Peyer's patch (tissue), 4 donors: Measurements from ENCODE around the gene HSD17B11. TPM values are rescaled to one million over a fixed set of nuclear protein-coding genes. Genes with fewer than 3 reads are reported as not detected.
"Not testable (repeated sequence)": the region's sequence is repeated elsewhere in the genome, so short reads cannot be mapped to it uniquely, and the experiment has no call there.

Experiments used
- DNase-seq, 3 donors: peaks; one replicate each; pipeline ENCODE4 v3.0.0-alpha.2; 2017 to 2019
- H3K27ac ChIP-seq, 4 donors: fragments of 200-600 bp; sonication (generic); one replicate each; pipeline ENCODE4 v1.5.1; 2016 to 2019
- H3K27me3 ChIP-seq, 2 donors: fragments of 200-600 bp; sonication (generic); one replicate each; pipeline ENCODE4 v1.5.1; 2019
- H3K36me3 ChIP-seq, 3 donors: fragments of 200-600 bp; sonication (generic); one replicate each; pipeline ENCODE4 v1.5.1; 2016 to 2019
- H3K4me1 ChIP-seq, 4 donors: fragments of 200-600 bp; sonication (generic); one replicate each; pipeline ENCODE4 v1.5.1; 2016 to 2019
- H3K4me3 ChIP-seq, 4 donors: fragments of 200-600 bp; sonication (generic); 1 replicate in 3 of 4; 2 replicates in 1 of 4; pipeline ENCODE4 v1.5.1; 2016 to 2019; ENCODE audit warnings: mild to moderate bottlenecking in 1 of 4
- H3K9me3 ChIP-seq, 4 donors: fragments of 200-600 bp; sonication (generic); one replicate each; pipeline ENCODE4 v1.5.1; 2016 to 2019; ENCODE audit warnings: mild to moderate bottlenecking in 1 of 4
- CTCF ChIP-seq, 6 experiments: fragments of 450-650 bp in 4 of 6; fragments of 200-600 bp in 2 of 6; sonication (generic) in 1 of 6; IDR thresholded peaks; one replicate each; pipeline ENCODE4 v1.5.1; 2017 to 2019; ENCODE audit warnings: antibody characterized with exemption in 6 of 6, mild to moderate bottlenecking in 3 of 6, moderate library complexity in 1 of 6
- POLR2A ChIP-seq, 2 donors: fragments of 450-650 bp; IDR thresholded peaks; one replicate each; pipeline ENCODE4 v1.5.1; 2017; ENCODE audit warnings: antibody characterized with exemption in 2 of 2, mild to moderate bottlenecking in 2 of 2, moderate library complexity in 2 of 2
- small RNA-seq, 2 donors: library from RNA; depleted of rRNA; stranded (forward); fragments of <200 nt; gene quantifications; one replicate each; pipeline ENCODE3, GENCODE V24; 2016
- total RNA-seq, 4 donors: library from RNA; depleted of rRNA; stranded (reverse); fragments of >200 nt; gene quantifications; one replicate each; pipeline ENCODE4 v1.1.0, GENCODE V29; 2016

HSD17B11 gene
- total RNA-seq, 4 donors from 2014 or later, result 81.7 to 873 (median 330) TPM

- no peak for DNase-seq
- Histone ChIP-seq H3K4me1 (no peaks in the 10 kb centered on the region), H3K27me3 (no peaks in the 10 kb centered on the region), H3K9me3 (peaks cover 0 to 3% (median 0%) of the 10 kb centered on the region in 4 donors), H3K36me3 (no peaks in the 10 kb centered on the region), H3K27ac (no peak overlapping the region), H3K4me3 (no peak overlapping the region)
- no peak for TF ChIP-seq POLR2A (IDR thresholded peaks at IDR 0.05)
- no peak for TF ChIP-seq CTCF (IDR thresholded peaks at IDR 0.05)
These were observed 92.6 kb downstream of the HSD17B11 start for GRCh38 chr4:87298362-87298761.

DNA sequence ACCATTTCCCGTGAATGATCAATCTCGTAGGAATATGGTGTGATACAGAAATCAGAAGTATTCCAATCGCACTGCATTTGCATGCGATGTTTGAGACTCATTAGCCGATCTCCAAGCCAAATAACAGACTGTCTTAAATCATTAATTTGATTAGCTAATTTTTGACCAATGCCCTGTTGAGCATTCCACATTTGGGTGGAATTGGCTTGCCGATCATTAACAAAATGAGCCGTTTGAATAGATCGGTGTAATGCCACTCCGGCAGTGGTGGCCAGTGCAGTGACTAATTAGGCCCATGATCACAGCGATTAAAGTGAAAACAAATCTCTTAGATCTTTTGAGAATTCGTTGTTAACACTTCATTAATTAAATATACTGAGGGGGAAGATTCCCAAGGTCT, 96.1 kb downstream of the HSD17B11 start:
- DNase-seq, H3K27me3 ChIP-seq, H3K4me1 ChIP-seq: not testable (repeated sequence)

DNA sequence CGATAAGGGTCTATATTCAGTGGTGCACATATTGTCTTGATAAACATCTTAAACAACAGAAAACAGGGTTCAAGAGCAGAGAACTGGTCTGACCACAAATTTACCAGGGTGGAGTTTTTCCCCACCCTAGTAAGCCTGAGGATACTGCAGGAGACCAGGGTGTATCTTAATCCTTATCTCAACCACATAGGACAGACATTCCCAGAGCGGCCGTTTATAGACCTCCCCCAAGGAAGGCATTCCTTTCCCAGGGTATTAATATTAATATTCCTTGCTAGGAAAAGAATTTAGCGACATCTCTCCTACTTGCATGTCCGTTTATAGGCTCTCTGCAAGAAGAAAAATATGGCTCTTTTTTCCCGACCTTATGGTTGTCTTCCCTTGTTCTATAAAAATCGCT, 97.1 kb downstream of the HSD17B11 start:
- not testable (repeated sequence) for DNase-seq, H3K4me1 ChIP-seq, H3K27ac ChIP-seq, H3K36me3 ChIP-seq, H3K9me3 ChIP-seq, H3K4me3 ChIP-seq, H3K27me3 ChIP-seq

More for the DNA sequence above, 96.1 kb downstream of the HSD17B11 start:
- not testable (repeated sequence) for H3K4me3 ChIP-seq, H3K36me3 ChIP-seq, H3K9me3 ChIP-seq, H3K27ac ChIP-seq

DNA sequence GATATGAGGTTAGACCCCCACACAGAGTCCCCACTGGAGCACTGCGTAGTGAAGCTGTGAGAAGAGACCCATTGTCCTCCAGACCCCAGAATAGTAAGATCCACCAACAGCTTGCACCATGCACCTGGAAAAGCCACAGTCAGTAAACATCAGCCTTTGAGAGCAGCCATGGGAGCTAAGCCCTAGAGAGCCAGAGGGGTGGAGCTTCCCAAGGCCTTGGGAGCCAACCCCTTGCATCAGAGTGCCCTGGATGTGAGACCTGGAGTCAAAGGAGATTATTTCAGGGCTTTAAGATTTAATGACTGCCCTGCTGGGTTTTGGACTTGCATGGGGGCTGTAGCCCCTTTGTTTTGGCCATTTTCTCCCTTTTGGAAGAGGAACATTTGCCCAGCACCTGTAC, 104.0 kb downstream of the HSD17B11 start:
- Histone ChIP-seq H3K27ac (no peak overlapping the region), H3K4me1 (no peaks in the 10 kb centered on the region), H3K9me3 (no peaks in the 10 kb centered on the region), H3K36me3 (no peaks in the 10 kb centered on the region), H3K4me3 (no peak overlapping the region), H3K27me3 (no peaks in the 10 kb centered on the region)
- DNase-seq, result no peak
- TF ChIP-seq CTCF (IDR thresholded peaks at IDR 0.05) (no peak), POLR2A (IDR thresholded peaks at IDR 0.05) (no peak)

Small RNA genes within 50 kb of the gene (small RNA-seq; reads per million reads assigned to genes)
- gene MIR5705 (0 reads per million in 2 donors), gene RN7SL681P (0 reads per million in 2 donors)

Other genes with a start within 250 kb of the HSD17B11 start
- gene KLHL8, start 170.6 kb downstream of the HSD17B11 start, total RNA-seq, result 10 to 100 TPM in 3 of 4 donors, 1 to 10 TPM in 1; 6.9 to 12.4 (median 11.3) TPM
- gene HSD17B13, start 68.3 kb downstream of the HSD17B11 start, total RNA-seq, result 1 to 10 TPM in 2 of 4 donors, under 1 TPM in 1, not detected in 1; 0.70 to 4.0 (median 1.6) TPM
- 10 to 100 TPM; 11.6 to 47.1 (median 37.8) TPM for gene NUDT9, start 31.4 kb upstream of the HSD17B11 start, total RNA-seq
- gene SPARCL1, start 138.2 kb upstream of the HSD17B11 start, total RNA-seq, result 100 to 1,000 TPM in 3 of 4 donors, 10 to 100 TPM in 1; 37.1 to 120 (median 117) TPM
- gene DSPP, start 217.3 kb upstream of the HSD17B11 start, total RNA-seq, result not detected